ENCODE measurements around the gene MRGPRX1.

The MRGPRX1 gene

GRCh38 chr11:18969720-18970119 is 30.5 kb upstream of the MRGPRX1 start:
- no peaks in the 10 kb centered on the region for H3K36me3 ChIP-seq (replicated peaks)
- no peak overlapping the region for H3K27ac ChIP-seq
- no peak overlapping the region for H3K4me3 ChIP-seq (ENCODE audit: low read depth, low read length)
- no peak for DNase-seq
- no peak for TF ChIP-seq CTCF (IDR thresholded peaks at IDR 0.05; ENCODE audit: low read depth, low read length, missing control alignments)
- in situ Hi-C loops (cut with HindIII; ENCODE audit: low pct_ligation_motif_present, low sequenced_read_pairs) = no loop called here
- H3K27me3 ChIP-seq (replicated peaks) = no peaks in the 10 kb centered on the region

- Histone ChIP-seq H3K4me3 (ENCODE audit: low read depth, low read length) (no peak overlapping the region), H3K27ac (no peak overlapping the region), H3K27me3 (replicated peaks) (no peaks in the 10 kb centered on the region), H3K36me3 (replicated peaks) (no peaks in the 10 kb centered on the region)
- in situ Hi-C loops (cut with HindIII; ENCODE audit: low pct_ligation_motif_present, low sequenced_read_pairs) = no loop called here
- TF ChIP-seq CTCF (IDR thresholded peaks at IDR 0.05; ENCODE audit: low read depth, low read length, missing control alignments) = no peak
- DNase-seq = no peak
Observed at GRCh38 chr11:18958221-18958910, 19.2 kb upstream of the MRGPRX1 start.

GRCh38 chr11:18956630-18957029 is 17.4 kb upstream of the MRGPRX1 start:
- no peak for DNase-seq
- in situ Hi-C loops (cut with HindIII; ENCODE audit: low pct_ligation_motif_present, low sequenced_read_pairs) = no loop called here
- Histone ChIP-seq H3K4me3 (ENCODE audit: low read depth, low read length) (no peak overlapping the region), H3K36me3 (replicated peaks) (no peaks in the 10 kb centered on the region), H3K27me3 (replicated peaks) (no peaks in the 10 kb centered on the region), H3K27ac (no peak overlapping the region)
- no peak for TF ChIP-seq CTCF (IDR thresholded peaks at IDR 0.05; ENCODE audit: low read depth, low read length, missing control alignments)

GRCh38 chr11:18936002-18936673 is 3.1 kb downstream of the MRGPRX1 start:
- Histone ChIP-seq H3K27ac (no peak overlapping the region), H3K36me3 (replicated peaks) (no peaks in the 10 kb centered on the region), H3K27me3 (replicated peaks) (no peaks in the 10 kb centered on the region), H3K4me3 (ENCODE audit: low read depth, low read length) (no peak overlapping the region)
- in situ Hi-C loops (cut with HindIII; ENCODE audit: low pct_ligation_motif_present, low sequenced_read_pairs) = no loop called here
- no peak for DNase-seq
- no peak for TF ChIP-seq CTCF (IDR thresholded peaks at IDR 0.05; ENCODE audit: low read depth, low read length, missing control alignments)

- no peak for DNase-seq
- H3K4me3 ChIP-seq (ENCODE audit: low read depth, low read length) = no peak overlapping the region
- TF ChIP-seq CTCF (IDR thresholded peaks at IDR 0.05; ENCODE audit: low read depth, low read length, missing control alignments) = no peak
- no peaks in the 10 kb centered on the region for H3K27me3 ChIP-seq (replicated peaks)
- H3K36me3 ChIP-seq (replicated peaks) = no peaks in the 10 kb centered on the region
- no peak overlapping the region for H3K27ac ChIP-seq
- in situ Hi-C loops (cut with HindIII; ENCODE audit: low pct_ligation_motif_present, low sequenced_read_pairs) = no loop called here
Observed at GRCh38 chr11:18934195-18934814, 4.9 kb downstream of the MRGPRX1 start.
